CD14-positive monocyte (primary cell): ENCODE data around the gene PODXL2. TPM values are rescaled to one million over a fixed set of nuclear protein-coding genes. Genes with fewer than 3 reads are reported as not detected.

Source experiments
- DNase-seq, 3 donors: peaks; one replicate each; pipeline ENCODE4 v3.0.0-alpha.2; 2011 to 2022
- H2AFZ ChIP-seq: 2 replicates; pipeline ENCODE4 v1.6.0; 2012; ENCODE audit warnings: mild to moderate bottlenecking, low read depth, low read length, inconsistent platforms; ENCODE audit not compliant: insufficient read depth, poor library complexity, severe bottlenecking
- H3K27ac ChIP-seq, 2 donors: 1 replicate in 1 of 2; 2 replicates in 1 of 2; pipeline ENCODE4 v1.5.1; 2012 to 2013; ENCODE audit warnings: low read length in 2 of 2, control low read depth in 1 of 2, inconsistent platforms in 1 of 2, low read depth in 1 of 2, mild to moderate bottlenecking in 1 of 2
- H3K27me3 ChIP-seq, 2 donors: one replicate each; pipeline versions ENCODE4 v1.6.0 to v1.6.1; 2011 to 2013; ENCODE audit warnings: low read length in 2 of 2; ENCODE audit not compliant: control insufficient read depth in 2 of 2, insufficient read depth in 2 of 2
- H3K36me3 ChIP-seq, 2 donors: replicated peaks in 1 of 2; 1 replicate in 1 of 2; 2 replicates in 1 of 2; pipeline versions ENCODE4 v1.5.1 to v1.6.1; 2012 to 2013; ENCODE audit warnings: low read length in 2 of 2, control low read depth in 1 of 2, inconsistent platforms in 1 of 2, mild to moderate bottlenecking in 1 of 2; ENCODE audit not compliant: insufficient read depth in 2 of 2, control insufficient read depth in 1 of 2
- H3K4me1 ChIP-seq, 2 donors: 1 replicate in 1 of 2; 2 replicates in 1 of 2; pipeline versions ENCODE4 v1.5.1 to v1.6.1; 2012 to 2013; ENCODE audit warnings: low read length in 2 of 2, control low read depth in 1 of 2, inconsistent platforms in 1 of 2, mild to moderate bottlenecking in 1 of 2, moderate library complexity in 1 of 2; ENCODE audit not compliant: insufficient read depth in 2 of 2, control insufficient read depth in 1 of 2
- H3K4me2 ChIP-seq: replicated peaks from 2 replicates; pipeline ENCODE3; 2012; ENCODE audit warnings: low read length, moderate library complexity, mild to moderate bottlenecking; ENCODE audit not compliant: poor library complexity, severe bottlenecking; ENCODE audit errors: extremely low read depth
- H3K4me3 ChIP-seq, 3 experiments: fragments of 200-600 bp in 1 of 3; sonication (generic) in 1 of 3; replicated peaks in 1 of 3; 1 replicate in 2 of 3; 2 replicates in 1 of 3; pipeline ENCODE4 v1.5.1; 2011 to 2013; ENCODE audit warnings: low read length in 3 of 3, mild to moderate bottlenecking in 3 of 3, control low read depth in 2 of 3, low read depth in 2 of 3, inconsistent platforms in 1 of 3, moderate library complexity in 1 of 3
- H3K79me2 ChIP-seq: 2 replicates; pipeline ENCODE4 v1.6.0; 2012; ENCODE audit warnings: mild to moderate bottlenecking, control low read depth, inconsistent platforms, low read length, moderate library complexity; ENCODE audit not compliant: insufficient read depth
- H3K9ac ChIP-seq: 2 replicates; pipeline ENCODE4 v1.6.0; 2017; ENCODE audit warnings: low read length, mild to moderate bottlenecking; ENCODE audit not compliant: insufficient read depth, poor library complexity, severe bottlenecking
- H3K9me3 ChIP-seq, 2 donors: replicated peaks in 1 of 2; 1 replicate in 1 of 2; 2 replicates in 1 of 2; pipeline versions ENCODE4 v1.5.1 to v1.6.1; 2012 to 2013; ENCODE audit warnings: low read length in 2 of 2, control low read depth in 1 of 2; ENCODE audit not compliant: control insufficient read depth in 1 of 2, insufficient read depth in 1 of 2
- H4K20me1 ChIP-seq: 2 replicates; pipeline ENCODE4 v1.6.0; 2012; ENCODE audit warnings: mild to moderate bottlenecking, low read length, control low read depth, moderate library complexity; ENCODE audit not compliant: insufficient read depth
- H3K27ac Mint-ChIP-seq, 7 donors: one replicate each; pipeline ENCODE4 v1.8.0; 2020; ENCODE audit warnings: mild to moderate bottlenecking in 7 of 7, mixed read lengths in 7 of 7, moderate library complexity in 6 of 7, inconsistent platforms in 2 of 7
- H3K27me3 Mint-ChIP-seq, 3 donors: one replicate each; pipeline ENCODE4 v1.8.0; 2021 to 2022; ENCODE audit warnings: low read depth in 3 of 3, mild to moderate bottlenecking in 3 of 3, mixed read lengths in 3 of 3, moderate library complexity in 3 of 3, inconsistent platforms in 1 of 3
- H3K36me3 Mint-ChIP-seq, 2 donors: one replicate each; pipeline ENCODE4 v1.8.0; 2020; ENCODE audit warnings: mixed read lengths in 2 of 2, inconsistent platforms in 1 of 2, mild to moderate bottlenecking in 1 of 2
- H3K4me1 Mint-ChIP-seq: one replicate; pipeline ENCODE4 v1.8.0; 2020; ENCODE audit warnings: mild to moderate bottlenecking, mixed read lengths
- H3K4me3 Mint-ChIP-seq, 2 donors: one replicate each; pipeline ENCODE4 v1.8.0; 2020; ENCODE audit warnings: mild to moderate bottlenecking in 2 of 2, mixed read lengths in 2 of 2, moderate library complexity in 1 of 2
- H3K9me3 Mint-ChIP-seq, 7 donors: one replicate each; pipeline ENCODE4 v1.8.0; 2020 to 2022; ENCODE audit warnings: mixed read lengths in 7 of 7, mild to moderate bottlenecking in 6 of 7, moderate library complexity in 6 of 7, inconsistent platforms in 2 of 7
- WGBS: methylation state at CpG from one replicate; pipeline ENCODE4 v1.1.5; 2013; ENCODE audit warnings: missing lambda C conversion rate; ENCODE audit not compliant: insufficient coverage; 5-methylcytosine and 5-hydroxymethylcytosine counted together
- intact Hi-C, 2 donors: fragments of 100-400 bp; cut with micrococcal nuclease; formaldehyde crosslinking; loops; one replicate each; pipeline versions ENCODE4 v1.15.0 to v1.15.1; 2023
- polyA plus RNA-seq, 3 donors: library from polyadenylated mRNA; depleted of rRNA in 1 of 3; unstranded in 2 of 3; stranded (reverse) in 1 of 3; fragments of 300-500 nt in 2 of 3; fragments of >200 nt in 1 of 3; fragmentation: Illumina TruSeq in 2 of 3; gene quantifications; 1 replicate in 2 of 3; 2 replicates in 1 of 3; pipeline ENCODE4 v1.2.3, GENCODE V29; 2012 to 2021
- TF ChIP-seq, protein P1 (sequence below): fragments of 200-600 bp; IDR thresholded peaks from one replicate; pipeline ENCODE4 v1.8.0; 2022; ENCODE audit warnings: antibody characterized with exemption, mild to moderate bottlenecking

Gene PODXL2
- polyA plus RNA-seq, 3 donors: 0.33 to 0.64 (median 0.43) TPM

DNA sequence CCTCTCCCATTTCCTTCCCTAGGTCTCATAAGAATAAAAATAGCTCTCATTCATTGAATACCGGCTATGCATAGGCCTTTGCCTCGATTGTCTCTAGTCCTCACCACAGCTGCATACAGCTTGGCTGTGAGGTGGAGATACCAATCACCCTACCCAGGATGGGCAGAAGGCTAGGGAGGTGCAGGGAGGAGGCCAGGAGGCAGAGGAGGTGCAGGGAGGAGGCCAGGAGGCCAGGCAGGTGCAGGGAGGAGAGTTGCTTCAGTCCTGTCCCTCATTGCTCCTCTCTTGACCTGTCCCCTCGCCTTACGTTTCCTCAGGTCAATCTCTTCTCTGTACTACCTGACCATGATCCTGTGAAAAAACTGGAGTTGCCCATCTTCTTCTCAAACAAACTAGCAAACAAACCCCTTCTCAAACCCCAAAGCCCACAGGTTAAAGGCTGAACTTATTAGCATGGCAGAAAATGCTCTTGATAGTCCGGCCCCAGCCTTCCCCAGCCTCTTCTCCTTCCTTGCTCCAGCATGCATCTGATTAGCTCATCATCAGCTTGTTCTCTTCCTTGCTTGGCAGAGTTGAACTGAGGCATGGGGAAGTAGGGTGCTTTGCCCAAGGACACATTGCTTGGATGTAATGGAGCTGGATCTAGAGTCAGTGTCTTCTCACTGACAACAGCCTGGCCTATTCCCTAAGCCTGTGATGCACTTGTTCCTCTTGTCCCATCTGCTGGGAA is 15.8 kb downstream of the PODXL2 start:
- Histone ChIP-seq H3K36me3 (no peaks in the 10 kb centered on the region), H3K4me1 (peaks cover 7% of the 10 kb centered on the region in 2 donors), H4K20me1 (no peaks in the 10 kb centered on the region), H2AFZ (no peak overlapping the region), H3K27ac (no peak overlapping the region), H3K9ac (no peak overlapping the region), H3K27me3 (no peaks in the 10 kb centered on the region), H3K4me3 (no peak overlapping the region), H3K79me2 (no peaks in the 10 kb centered on the region), H3K9me3 (no peaks in the 10 kb centered on the region), H3K4me2 (no peak overlapping the region)
- Mint-ChIP-seq H3K27me3 (peaks cover 0 to 1% (median 0%) of the 10 kb centered on the region in 3 donors), H3K4me3 (no peak overlapping the region), H3K9me3 (no peaks in the 10 kb centered on the region), H3K4me1 (peaks cover 9% of the 10 kb centered on the region), H3K36me3 (no peaks in the 10 kb centered on the region), H3K27ac (no peak overlapping the region)
- no CpG with 5 or more reads among the region's 5 CpGs for WGBS
- intact Hi-C loops: loop anchor here in 1 of 2 donors (10.0 kb wide), 1 partner anchor 720 kb away; no protein-coding TSS in a partner anchor
- DNase-seq: no peak
- TF ChIP-seq, protein P1, sequence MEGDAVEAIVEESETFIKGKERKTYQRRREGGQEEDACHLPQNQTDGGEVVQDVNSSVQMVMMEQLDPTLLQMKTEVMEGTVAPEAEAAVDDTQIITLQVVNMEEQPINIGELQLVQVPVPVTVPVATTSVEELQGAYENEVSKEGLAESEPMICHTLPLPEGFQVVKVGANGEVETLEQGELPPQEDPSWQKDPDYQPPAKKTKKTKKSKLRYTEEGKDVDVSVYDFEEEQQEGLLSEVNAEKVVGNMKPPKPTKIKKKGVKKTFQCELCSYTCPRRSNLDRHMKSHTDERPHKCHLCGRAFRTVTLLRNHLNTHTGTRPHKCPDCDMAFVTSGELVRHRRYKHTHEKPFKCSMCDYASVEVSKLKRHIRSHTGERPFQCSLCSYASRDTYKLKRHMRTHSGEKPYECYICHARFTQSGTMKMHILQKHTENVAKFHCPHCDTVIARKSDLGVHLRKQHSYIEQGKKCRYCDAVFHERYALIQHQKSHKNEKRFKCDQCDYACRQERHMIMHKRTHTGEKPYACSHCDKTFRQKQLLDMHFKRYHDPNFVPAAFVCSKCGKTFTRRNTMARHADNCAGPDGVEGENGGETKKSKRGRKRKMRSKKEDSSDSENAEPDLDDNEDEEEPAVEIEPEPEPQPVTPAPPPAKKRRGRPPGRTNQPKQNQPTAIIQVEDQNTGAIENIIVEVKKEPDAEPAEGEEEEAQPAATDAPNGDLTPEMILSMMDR: no peak

DNA sequence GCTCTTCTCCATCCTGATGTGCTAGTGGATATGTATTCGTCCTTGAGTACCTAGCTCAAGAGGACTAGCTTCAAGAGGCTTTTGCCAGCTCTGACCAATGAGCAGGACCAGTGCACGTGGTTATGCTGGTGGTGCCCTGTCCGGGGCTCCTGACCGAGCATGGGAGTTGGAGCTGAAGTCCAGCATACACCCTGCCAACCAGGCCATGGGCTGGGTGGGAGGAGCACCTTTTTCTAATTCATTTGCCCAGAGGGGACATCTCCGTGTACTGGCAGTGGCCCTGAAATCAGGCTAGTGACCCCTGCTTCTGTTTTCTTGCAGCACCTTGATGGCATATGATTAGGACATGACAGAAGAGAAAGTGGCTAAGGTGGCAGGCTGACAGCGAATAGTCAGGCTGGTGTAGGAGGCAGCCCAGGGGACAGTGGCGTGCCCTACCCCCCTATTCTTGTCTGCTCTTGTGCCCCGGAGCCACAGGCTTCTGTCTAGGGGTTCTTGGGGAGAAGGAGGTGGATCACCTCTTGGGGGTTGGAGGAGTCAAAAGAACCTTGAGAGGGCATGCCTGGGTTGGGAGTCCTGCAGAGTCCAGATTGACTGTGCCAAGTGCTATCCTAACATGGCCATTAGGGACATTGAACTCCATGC is 16.5 kb downstream of the PODXL2 start:
- Mint-ChIP-seq H3K27ac (no peak overlapping the region), H3K27me3 (peaks cover 0 to 1% (median 0%) of the 10 kb centered on the region in 3 donors), H3K9me3 (no peaks in the 10 kb centered on the region), H3K4me3 (no peak overlapping the region), H3K36me3 (no peaks in the 10 kb centered on the region), H3K4me1 (peaks cover 9% of the 10 kb centered on the region)
- Histone ChIP-seq H3K9me3 (no peaks in the 10 kb centered on the region), H3K36me3 (no peaks in the 10 kb centered on the region), H3K4me2 (no peak overlapping the region), H4K20me1 (no peaks in the 10 kb centered on the region), H3K27me3 (no peaks in the 10 kb centered on the region), H2AFZ (no peak overlapping the region), H3K4me3 (no peak overlapping the region), H3K4me1 (peaks cover 7% of the 10 kb centered on the region in 2 donors), H3K9ac (no peak overlapping the region), H3K79me2 (no peaks in the 10 kb centered on the region), H3K27ac (no peak overlapping the region)
- 100% methylated on average over 4 of the region's 8 CpGs for WGBS
- intact Hi-C loops: loop anchor here in 1 of 2 donors (10.0 kb wide), 1 partner anchor 719 kb away; no protein-coding TSS in a partner anchor
- no peak for DNase-seq
- TF ChIP-seq, protein P1: no peak
